ENCODE data around the gene BDH1.

DNA sequence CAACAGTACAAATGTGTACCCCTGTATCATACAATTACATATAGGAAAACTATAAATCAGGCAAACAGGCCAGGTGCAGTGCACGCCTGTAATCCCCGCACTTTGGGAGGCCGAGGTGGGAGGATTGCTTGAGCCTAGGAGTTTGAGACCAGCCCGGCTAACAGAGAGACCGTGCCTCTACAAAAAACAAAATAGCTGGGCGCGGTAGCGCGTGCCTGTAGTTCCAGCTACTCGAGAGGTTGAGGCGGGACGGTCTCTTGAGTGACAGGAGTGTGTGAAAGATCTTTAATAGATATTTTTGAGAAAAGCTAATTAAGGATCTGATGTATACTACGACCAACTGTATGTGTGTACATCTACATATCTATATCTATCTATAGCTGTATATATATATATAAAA, 33.8 kb upstream of the BDH1 start:
- TF ChIP-seq EP300 (IDR thresholded peaks at IDR 0.05; ENCODE audit: borderline replicate concordance in 1 of 2, low read depth in 1 of 2, low read length in 1 of 2) (no peak), GABPA (IDR thresholded peaks at IDR 0.05; ENCODE audit: low read depth) (no peak), CTCF (IDR thresholded peaks at IDR 0.05) (no peak), EZH2phosphoT487 (IDR thresholded peaks at IDR 0.05; ENCODE audit: borderline replicate concordance, low read depth) (no peak), NRF1 (IDR thresholded peaks at IDR 0.05; ENCODE audit: low read depth, low read length) (no peak), TCF12 (IDR thresholded peaks at IDR 0.05) (no peak), RAD21 (IDR thresholded peaks at IDR 0.05; ENCODE audit: low read length) (no peak), CHD2 (IDR thresholded peaks at IDR 0.05; ENCODE audit: low read length, partially characterized antibody) (no peak), REST (IDR thresholded peaks at IDR 0.05; ENCODE audit: low read depth, low read length) (no peak), MXI1 (IDR thresholded peaks at IDR 0.05; ENCODE audit: low read depth, low read length) (no peak), JUND (IDR thresholded peaks at IDR 0.05) (no peak), POLR2AphosphoS5 (IDR thresholded peaks at IDR 0.05; ENCODE audit: low read depth, low read length) (no peak), TAF1 (IDR thresholded peaks at IDR 0.05; ENCODE audit: borderline replicate concordance, low read depth, low read length) (no peak)

Measured in SK-N-SH (cell line).